Measurements from ENCODE around the gene SOWAHC.
A peak's percentile ranks its signal among the peaks of the same experiment; 100 is the strongest.
"Not testable (repeated sequence)": the region's sequence is repeated elsewhere in the genome, so short reads cannot be mapped to it uniquely, and the experiment has no call there.

SOWAHC gene, protein sequence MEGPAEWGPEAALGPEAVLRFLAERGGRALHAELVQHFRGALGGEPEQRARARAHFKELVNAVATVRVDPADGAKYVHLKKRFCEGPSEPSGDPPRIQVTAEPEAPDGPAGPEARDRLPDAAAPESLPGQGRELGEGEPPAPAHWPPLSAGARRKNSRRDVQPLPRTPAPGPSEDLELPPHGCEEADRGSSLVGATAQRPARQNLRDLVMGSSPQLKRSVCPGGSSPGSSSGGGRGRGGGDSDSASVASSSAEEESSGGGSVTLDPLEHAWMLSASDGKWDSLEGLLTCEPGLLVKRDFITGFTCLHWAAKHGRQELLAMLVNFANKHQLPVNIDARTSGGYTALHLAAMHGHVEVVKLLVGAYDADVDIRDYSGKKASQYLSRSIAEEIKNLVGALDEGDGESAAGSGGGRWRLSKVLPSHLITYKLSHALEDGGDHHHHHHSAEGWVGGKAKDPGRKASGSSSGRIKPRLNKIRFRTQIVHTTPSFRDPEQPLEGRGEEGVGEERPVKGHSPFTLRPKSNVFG

GRCh38 chr2:109613922-109614714, at the start of gene SOWAHC, which contains the start of gene SEPTIN10:
Gene SOWAHC, plus strand, starts transcription at chr2:109614364. Its CDS starts 126 bp downstream, at chr2:109614490.
Gene SEPTIN10, minus strand, starts transcription at chr2:109613966. Its CDS starts 139 bp downstream, at chr2:109613827.
- peak; percentile 71 to 78 for DNase-seq

- no peak for DNase-seq
Measured at GRCh38 chr2:109575373-109575772, 38.8 kb upstream of the SOWAHC start.

DNA sequence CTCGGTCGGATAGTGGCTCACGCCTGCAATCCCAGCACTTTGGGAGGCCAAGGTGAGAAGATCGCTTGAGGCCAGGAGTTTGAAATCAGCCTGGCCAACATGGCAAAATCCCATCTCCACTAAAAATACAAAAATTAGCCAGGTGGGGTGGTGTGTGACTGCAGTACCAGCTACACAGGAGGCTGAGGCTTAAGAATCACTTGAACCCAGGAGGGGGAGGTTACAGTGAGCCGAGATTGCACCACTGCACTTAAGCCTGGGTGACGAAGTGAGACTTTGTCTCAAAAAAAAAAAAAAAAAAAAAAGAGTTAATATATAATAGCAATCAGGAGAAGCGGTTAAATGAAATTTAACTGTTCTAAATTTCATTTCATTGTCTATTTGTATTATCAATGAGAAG, 36.5 kb upstream of the SOWAHC start:
- DNase-seq: not testable (repeated sequence)

- DNase-seq: no peak
Measured at GRCh38 chr2:109582928-109583895, 31.0 kb upstream of the SOWAHC start.

GRCh38 chr2:109586687-109587086, 27.5 kb upstream of the SOWAHC start:
- no peak for DNase-seq

DNA sequence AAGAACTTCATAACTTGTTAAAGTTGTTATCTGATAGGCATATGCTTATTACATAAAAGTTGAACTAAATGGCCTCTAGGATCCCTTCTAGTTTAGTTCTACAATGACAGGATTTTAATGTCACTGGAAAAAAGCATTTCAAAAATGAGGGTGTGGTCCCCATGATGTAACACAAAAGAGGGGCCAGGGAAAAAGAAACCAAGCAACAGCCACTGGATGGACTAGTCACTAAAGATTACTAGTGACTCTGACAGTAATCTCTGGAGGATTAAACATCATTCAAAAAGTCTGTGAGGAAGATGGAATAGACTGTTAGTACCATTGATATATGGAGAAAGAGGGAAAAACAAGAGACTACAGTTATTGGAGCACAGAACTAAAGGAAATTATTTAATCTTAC, 23.0 kb upstream of the SOWAHC start:
- DNase-seq: no peak

DNA sequence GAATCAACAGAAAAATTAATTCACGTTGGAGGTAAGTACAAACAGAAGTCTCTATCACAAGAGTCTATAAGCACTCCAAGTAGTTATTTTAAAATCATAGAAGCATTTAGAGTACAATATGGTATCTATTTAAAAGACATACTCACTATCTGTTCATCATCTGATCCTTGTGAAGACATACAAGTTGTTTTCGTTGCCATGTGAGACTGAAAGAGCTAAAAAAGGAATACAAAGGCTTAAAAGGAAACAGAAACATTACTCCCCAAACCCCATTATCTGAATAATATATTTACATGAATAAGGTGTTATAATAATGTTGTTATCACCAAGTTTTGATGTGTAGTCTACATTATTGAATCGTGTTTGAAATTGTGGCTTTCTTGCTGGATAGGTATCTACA, 21.3 kb upstream of the SOWAHC start:
- no peak for DNase-seq

DNA sequence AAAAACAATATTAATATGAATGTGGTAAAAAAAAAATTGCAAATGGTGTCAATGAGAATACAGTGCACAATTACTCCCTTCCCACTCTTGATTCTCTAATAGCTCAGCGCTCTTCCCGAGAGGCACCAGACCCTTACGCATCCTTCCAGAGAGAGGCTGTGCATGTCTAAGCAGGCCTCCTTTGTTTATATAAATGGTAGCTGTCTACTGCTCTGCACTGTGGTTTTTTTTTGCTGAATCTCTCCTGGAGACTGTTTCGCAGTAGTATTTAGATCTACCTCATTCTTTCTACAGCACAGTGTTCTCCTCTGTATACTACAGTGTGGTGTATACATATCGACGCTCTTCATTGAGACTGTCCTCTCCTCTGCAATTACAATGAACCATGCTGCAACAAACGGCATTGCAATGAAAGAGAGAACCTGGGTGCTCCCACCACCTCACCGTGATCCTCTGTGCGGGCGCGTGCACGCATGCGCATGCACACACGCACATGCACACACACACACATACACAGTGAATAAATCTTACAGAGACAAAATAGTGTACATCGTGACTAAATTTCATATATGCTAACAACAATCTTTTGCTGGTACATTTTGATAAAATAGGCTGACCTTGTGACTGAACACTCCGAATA, 19.8 kb upstream of the SOWAHC start:
- DNase-seq: no peak

DNA sequence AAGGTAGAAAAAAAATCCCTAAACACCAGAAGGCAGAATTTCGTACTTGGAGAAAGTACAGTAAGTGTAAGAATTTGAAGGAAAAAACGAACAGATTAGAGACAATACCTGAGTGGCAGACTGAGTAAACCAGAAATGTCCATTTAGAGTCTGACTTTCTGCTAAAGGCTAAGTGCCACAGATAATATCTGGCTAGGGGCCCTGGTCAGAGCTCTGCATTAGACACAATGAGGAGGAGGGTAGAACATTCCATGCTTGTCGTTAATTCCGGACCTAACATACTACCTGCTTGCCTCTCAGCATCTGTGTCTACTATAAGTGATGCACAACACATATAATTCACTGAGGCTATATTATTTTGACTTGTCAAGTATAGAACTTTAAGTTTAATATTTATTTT, 18.5 kb upstream of the SOWAHC start:
- DNase-seq: no peak

- no peak for DNase-seq
Measured at GRCh38 chr2:109597283-109597682, 16.9 kb upstream of the SOWAHC start.

GRCh38 chr2:109601783-109602182, 12.4 kb upstream of the SOWAHC start:
- DNase-seq: no peak

DNA sequence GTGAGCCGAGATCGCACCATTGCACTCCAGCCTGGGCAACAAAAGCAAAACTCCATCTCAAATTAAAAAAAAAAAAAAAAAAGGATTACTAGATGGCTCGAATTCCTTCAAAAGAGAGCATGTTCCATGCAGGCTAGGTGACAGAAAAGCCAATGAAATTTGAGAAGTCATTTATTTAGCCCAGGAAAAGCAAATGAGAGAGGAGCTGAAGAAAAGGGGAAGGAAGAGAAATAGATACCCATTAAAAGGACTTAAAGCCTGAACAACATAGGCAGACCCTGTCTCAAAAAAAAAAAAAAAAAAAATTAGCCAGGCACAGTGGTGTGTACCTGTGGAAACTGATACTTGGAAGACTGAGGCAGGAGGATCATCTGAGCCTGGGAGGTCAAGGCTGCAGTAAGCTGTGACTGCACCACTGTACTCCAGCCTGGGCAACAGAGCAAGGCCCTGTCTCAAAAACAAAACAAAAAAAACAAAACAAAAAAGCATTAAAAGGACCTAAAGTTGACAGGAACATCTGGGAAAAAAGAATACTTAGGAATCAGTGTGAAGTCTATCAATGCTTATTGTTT, 11.5 kb upstream of the SOWAHC start:
- DNase-seq: no peak

- no peak for DNase-seq
Measured at GRCh38 chr2:109604597-109604996, 9.6 kb upstream of the SOWAHC start.

- DNase-seq: no peak
Measured at GRCh38 chr2:109607766-109608165, 6.4 kb upstream of the SOWAHC start.

DNA sequence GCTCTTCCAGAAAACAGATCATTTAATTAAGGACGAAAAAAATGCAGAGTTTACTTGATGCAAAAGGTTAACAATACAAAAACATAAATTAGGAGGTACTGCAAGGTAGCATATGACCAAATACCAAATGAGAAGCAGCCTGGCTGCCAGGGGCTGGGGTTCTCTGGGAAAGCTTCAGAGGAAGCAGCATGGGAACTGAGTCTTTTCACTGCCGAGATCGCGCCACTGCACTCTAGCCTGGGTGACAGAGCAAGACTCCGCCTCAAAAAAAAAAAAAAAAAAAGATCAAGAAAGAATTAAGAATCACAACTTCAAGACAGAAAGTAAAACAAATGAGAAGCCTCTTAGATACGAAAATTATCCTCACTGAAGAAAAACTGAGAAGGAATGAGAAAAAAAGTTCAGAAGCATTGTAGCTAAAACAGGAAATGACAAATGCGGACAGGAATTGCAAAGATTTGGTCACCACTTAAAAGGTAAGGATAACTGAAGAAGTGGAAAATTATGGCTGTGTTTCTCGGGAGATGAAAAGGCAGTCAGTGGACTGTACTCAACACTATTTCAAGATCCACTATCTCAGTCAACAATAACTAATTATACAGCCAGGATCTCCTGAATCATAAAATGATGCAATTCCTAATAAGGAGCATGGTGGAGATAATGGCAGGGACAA, 4.7 kb upstream of the SOWAHC start:
- no peak for DNase-seq

- no peak for DNase-seq
Measured at GRCh38 chr2:109611467-109612095, 2.6 kb upstream of the SOWAHC start.

DNA sequence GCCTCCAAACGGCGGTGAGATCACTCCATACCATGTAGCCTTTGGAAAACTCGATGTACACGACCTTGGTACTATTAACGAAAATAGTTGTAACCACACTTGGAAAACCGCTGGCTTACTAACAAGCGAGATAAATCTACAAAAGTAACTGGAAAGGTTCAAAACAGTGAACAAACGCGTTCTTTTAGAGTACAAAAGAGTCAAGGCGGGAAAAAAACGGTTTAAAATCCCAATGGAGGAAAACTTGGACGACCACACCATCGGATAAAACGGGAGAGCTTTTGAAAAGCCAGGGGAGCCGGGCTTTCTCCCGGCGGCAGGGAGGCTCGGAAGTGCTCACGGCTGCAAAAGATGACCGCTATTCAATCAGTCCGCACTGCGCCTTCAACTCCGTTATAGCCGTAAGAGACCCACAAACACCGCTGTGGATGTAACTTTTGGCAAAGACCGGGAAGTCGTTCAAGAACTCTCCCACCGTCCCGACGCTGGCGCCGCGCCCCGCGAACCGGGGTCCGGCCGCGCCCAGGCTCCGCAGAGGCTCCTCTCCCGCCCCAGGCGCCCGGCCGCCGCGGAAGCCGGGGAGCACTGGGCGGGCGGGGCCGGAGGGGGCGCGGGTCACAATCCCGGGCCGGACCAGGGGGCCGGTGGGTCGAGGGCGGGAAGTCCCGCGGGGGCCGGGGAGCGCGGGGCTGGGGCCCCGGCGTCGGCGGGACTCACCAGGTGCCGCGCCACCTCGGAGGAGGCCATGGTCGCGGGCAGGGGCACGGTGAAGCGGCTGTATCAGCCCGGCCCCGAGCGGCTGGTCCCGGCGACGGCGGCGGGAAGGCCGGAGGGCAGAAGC, 863 bp upstream of the SOWAHC start:
- DNase-seq: peak in 1 of 2 experiments; percentile 2

GRCh38 chr2:109614715-109615636, 812 bp downstream of the SOWAHC start:
- peak in 1 of 2 experiments; percentile 2 for DNase-seq

All from stimulated activated CD4-positive, alpha-beta T cell treated with anti-CD3 and anti-CD28 coated beads, Interleukin-4, amount 100 ng/mL, for 4 hours (primary cell).